Left cardiac atrium (tissue), 4 donors: Measurements from ENCODE around the gene MAGEH1. TPM values are rescaled to one million over a fixed set of nuclear protein-coding genes. Genes with fewer than 3 reads are reported as not detected.
"Not testable (repeated sequence)": the region's sequence is repeated elsewhere in the genome, so short reads cannot be mapped to it uniquely, and the experiment has no call there.

Experiments
- ATAC-seq, 2 donors: fragments of 200-7000 bp; cut with Tn5 transposase; one replicate each; pipeline ENCODE4 v1.9.1; 2020; ENCODE audit warnings: mild to moderate bottlenecking in 2 of 2, moderate library complexity in 2 of 2
- DNase-seq: peaks from one replicate; pipeline ENCODE4 v3.0.0-alpha.2; 2020
- intact Hi-C, 2 donors: fragments of 100-400 bp; cut with DNase I; formaldehyde crosslinking; loops; one replicate each; pipeline versions ENCODE4 v1.14.1 to v1.15.1; 2022 to 2023
- long read RNA-seq: library from polyadenylated mRNA; unstranded; transcript quantifications from one replicate; pipeline ENCODE4 v2.0.0, GENCODE V29; 2021
- total RNA-seq, 2 donors: library from RNA; stranded (reverse); fragmentation: NEBNext Ultra II Directional; extraction: Animal tissue kit (Norgen Biotek cat#: 25700); gene quantifications; one replicate each; pipeline ENCODE4 v1.2.1, GENCODE V29; 2021
- donor health status: DM: no; HTN: yes; CAD: no.
- donor health status: DM: no; HTN: yes; CAD: no; lungs with severe emphysema.
- donor health status: DM: yes; HTN: yes; CAD: no.
- donor health status: Dilated cardiomyopathy.

MAGEH1 gene
- total RNA-seq = 10 to 100 TPM; 18.8 to 25.6 TPM
- long read RNA-seq, transcript MAGEH1-201 (1 exons, 1,462 nt) = major isoform, 22 of 22 reads
- long read RNA-seq, partial matches to known transcripts = 0 of 22 reads
- long read RNA-seq, other reads (novel, unspliced or antisense) = 0 of 22 reads

GRCh38 chrX:55451990-55452832, at the start of gene MAGEH1:
MAGEH1 (plus strand) TSS chrX:55452127; CDS start chrX:55452375, 248 bp downstream.
- ATAC-seq (peak; percentile 98 to 99), DNase-seq (peak; percentile 89)
- intact Hi-C loops = no loop called here

- ATAC-seq, DNase-seq, intact Hi-C loops: not testable (repeated sequence)
Observed at GRCh38 chrX:55427079-55427478, 24.8 kb upstream of the MAGEH1 start.

- intact Hi-C loops, ATAC-seq, DNase-seq: not testable (repeated sequence)
Observed at GRCh38 chrX:55443468-55443867, 8.5 kb upstream of the MAGEH1 start.

- intact Hi-C loops = no loop called here
- DNase-seq (no peak), ATAC-seq (no peak)
Observed at GRCh38 chrX:55450259-55450658, 1.7 kb upstream of the MAGEH1 start.

- ATAC-seq = no peak
- intact Hi-C loops = no loop called here
- no peak for DNase-seq
Observed at GRCh38 chrX:55451141-55451540, 786 bp upstream of the MAGEH1 start.

- DNase-seq (no peak), ATAC-seq (peak; percentile 68 to 79)
- intact Hi-C loops = no loop called here
Observed at GRCh38 chrX:55451626-55451989, 319 bp upstream of the MAGEH1 start.

- intact Hi-C loops = no loop called here
- ATAC-seq = peak; percentile 5 to 8
Observed at GRCh38 chrX:55452833-55453124, 852 bp downstream of the MAGEH1 start.

GRCh38 chrX:55455708-55456107, 3.8 kb downstream of the MAGEH1 start:
- ATAC-seq, intact Hi-C loops, DNase-seq: not testable (repeated sequence)

More at GRCh38 chrX:55452833-55453124, 852 bp downstream of the MAGEH1 start:
- no peak for DNase-seq

- intact Hi-C loops, DNase-seq: not testable (repeated sequence)
Observed at GRCh38 chrX:55459426-55459825, 7.5 kb downstream of the MAGEH1 start.

GRCh38 chrX:55459926-55460325, 8.0 kb downstream of the MAGEH1 start:
- peak in 1 of 2 donors; percentile 38 for ATAC-seq
- DNase-seq, intact Hi-C loops: not testable (repeated sequence)

More at GRCh38 chrX:55459426-55459825, 7.5 kb downstream of the MAGEH1 start:
- ATAC-seq = not testable (repeated sequence)

- intact Hi-C loops, DNase-seq, ATAC-seq: not testable (repeated sequence)
Observed at GRCh38 chrX:55464050-55464449, 12.1 kb downstream of the MAGEH1 start.

GRCh38 chrX:55465108-55465507, 13.2 kb downstream of the MAGEH1 start:
- intact Hi-C loops, ATAC-seq, DNase-seq: not testable (repeated sequence)

GRCh38 chrX:55465791-55466190, 13.9 kb downstream of the MAGEH1 start:
- intact Hi-C loops, ATAC-seq, DNase-seq: not testable (repeated sequence)

GRCh38 chrX:55479956-55480355, 28.0 kb downstream of the MAGEH1 start:
- DNase-seq, intact Hi-C loops, ATAC-seq: not testable (repeated sequence)

- no peak for DNase-seq
- intact Hi-C loops = no loop called here
- no peak for ATAC-seq
Observed at GRCh38 chrX:55480390-55481062, 28.6 kb downstream of the MAGEH1 start.

GRCh38 chrX:55484948-55485347, 33.0 kb downstream of the MAGEH1 start:
- intact Hi-C loops = no loop called here

GRCh38 chrX:55486736-55487135, 34.8 kb downstream of the MAGEH1 start:
- intact Hi-C loops = no loop called here
- ATAC-seq = no peak
- DNase-seq = no peak

More at GRCh38 chrX:55484948-55485347, 33.0 kb downstream of the MAGEH1 start:
- ATAC-seq = no peak
- DNase-seq = no peak

GRCh38 chrX:55487143-55487542, 35.2 kb downstream of the MAGEH1 start:
- ATAC-seq (no peak), DNase-seq (no peak)
- intact Hi-C loops = no loop called here

- intact Hi-C loops = no loop called here
- ATAC-seq = peak; percentile 85 to 94
- no peak for DNase-seq
Observed at GRCh38 chrX:55488006-55488592, 36.2 kb downstream of the MAGEH1 start.
